Vagina (tissue), 2 donors: ENCODE data around the gene AFF3. TPM values are rescaled to one million over a fixed set of nuclear protein-coding genes. Genes with fewer than 3 reads are reported as not detected.
"Not testable (repeated sequence)": the region's sequence is repeated elsewhere in the genome, so short reads cannot be mapped to it uniquely, and the experiment has no call there.

ENCODE experiments used
- DNase-seq, 2 donors: peaks; one replicate each; pipeline ENCODE4 v3.0.0-alpha.2; 2017; ENCODE audit errors: extremely low spot score in 2 of 2
- H3K27ac ChIP-seq: fragments of 200-600 bp; sonication (generic); one replicate; pipeline ENCODE4 v1.5.1; 2019
- H3K27me3 ChIP-seq: fragments of 200-600 bp; sonication (generic); one replicate; pipeline ENCODE4 v1.5.1; 2019
- H3K36me3 ChIP-seq, 2 donors: fragments of 200-600 bp; sonication (generic); one replicate each; pipeline ENCODE4 v1.5.1; 2017 to 2019
- H3K4me1 ChIP-seq: fragments of 200-600 bp; sonication (generic); one replicate; pipeline ENCODE4 v1.5.1; 2019
- H3K4me3 ChIP-seq, 2 donors: fragments of 200-600 bp; sonication (generic); 1 replicate in 1 of 2; 2 replicates in 1 of 2; pipeline ENCODE4 v1.5.1; 2016 to 2019
- H3K9me3 ChIP-seq: fragments of 200-600 bp; sonication (generic); one replicate; pipeline ENCODE4 v1.5.1; 2019
- POLR2A ChIP-seq, 2 donors: fragments of 450-650 bp; IDR thresholded peaks; one replicate each; pipeline ENCODE4 v1.6.1; 2017; ENCODE audit warnings: antibody characterized with exemption in 2 of 2, mild to moderate bottlenecking in 2 of 2, moderate library complexity in 2 of 2
- POLR2AphosphoS5 ChIP-seq, 2 donors: sonication (generic); formaldehyde crosslinking; IDR thresholded peaks; one replicate each; pipeline ENCODE4 v1.9.0; 2017; ENCODE audit warnings: antibody characterized with exemption in 2 of 2, mild to moderate bottlenecking in 2 of 2, low read depth in 1 of 2; ENCODE audit not compliant: insufficient read depth in 1 of 2
- intact Hi-C: fragments of 100-400 bp; cut with DNase I; formaldehyde crosslinking; loops from one replicate; pipeline ENCODE4 v1.15.1; 2023
- total RNA-seq: library from RNA; depleted of rRNA; stranded (reverse); fragments of >200 nt; gene quantifications from one replicate; pipeline ENCODE4 v1.2.3, GENCODE V29; 2016
- TF ChIP-seq, protein P1 (sequence below), 3 experiments: fragments of 450-650 bp in 2 of 3; fragments of 200-600 bp in 1 of 3; sonication (generic) in 1 of 3; IDR thresholded peaks; one replicate each; pipeline ENCODE4 v1.5.1; 2017 to 2019; ENCODE audit warnings: antibody characterized with exemption in 3 of 3, mild to moderate bottlenecking in 2 of 3, moderate library complexity in 2 of 3

The AFF3 gene
- total RNA-seq, 1 donor from 2014 or later, result 7.6 TPM

DNA sequence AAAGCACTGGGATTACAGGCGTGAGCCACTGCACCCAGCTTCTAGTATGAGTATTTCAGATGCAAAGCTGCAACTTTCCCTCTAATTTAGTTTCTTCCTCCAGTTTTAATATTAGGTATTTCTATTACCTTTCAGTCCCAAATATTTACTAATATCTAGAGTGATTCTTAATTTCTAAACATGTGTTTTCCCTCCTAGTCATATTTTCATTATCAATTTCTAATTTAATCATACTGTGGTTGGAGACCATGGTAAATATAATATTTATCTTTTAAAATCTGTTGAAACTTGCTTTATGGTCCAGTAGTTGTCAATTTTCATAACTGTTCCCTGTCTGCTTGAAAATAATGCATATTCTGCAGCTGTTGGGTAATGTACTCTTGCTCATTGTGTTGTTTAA is 406.6 kb downstream of the AFF3 start:
- no peaks in the 10 kb centered on the region for H3K27me3 ChIP-seq
- no peak overlapping the region for H3K4me3 ChIP-seq
- intact Hi-C loops, result no loop called here
- H3K4me1 ChIP-seq, result no peaks in the 10 kb centered on the region
- no peak overlapping the region for H3K27ac ChIP-seq
- TF ChIP-seq POLR2AphosphoS5 (IDR thresholded peaks at IDR 0.05; ENCODE audit: insufficient read depth in 1 of 2, low read depth in 1 of 2), result no peak
- no peak for TF ChIP-seq POLR2A (IDR thresholded peaks at IDR 0.05)
- TF ChIP-seq, protein P1, sequence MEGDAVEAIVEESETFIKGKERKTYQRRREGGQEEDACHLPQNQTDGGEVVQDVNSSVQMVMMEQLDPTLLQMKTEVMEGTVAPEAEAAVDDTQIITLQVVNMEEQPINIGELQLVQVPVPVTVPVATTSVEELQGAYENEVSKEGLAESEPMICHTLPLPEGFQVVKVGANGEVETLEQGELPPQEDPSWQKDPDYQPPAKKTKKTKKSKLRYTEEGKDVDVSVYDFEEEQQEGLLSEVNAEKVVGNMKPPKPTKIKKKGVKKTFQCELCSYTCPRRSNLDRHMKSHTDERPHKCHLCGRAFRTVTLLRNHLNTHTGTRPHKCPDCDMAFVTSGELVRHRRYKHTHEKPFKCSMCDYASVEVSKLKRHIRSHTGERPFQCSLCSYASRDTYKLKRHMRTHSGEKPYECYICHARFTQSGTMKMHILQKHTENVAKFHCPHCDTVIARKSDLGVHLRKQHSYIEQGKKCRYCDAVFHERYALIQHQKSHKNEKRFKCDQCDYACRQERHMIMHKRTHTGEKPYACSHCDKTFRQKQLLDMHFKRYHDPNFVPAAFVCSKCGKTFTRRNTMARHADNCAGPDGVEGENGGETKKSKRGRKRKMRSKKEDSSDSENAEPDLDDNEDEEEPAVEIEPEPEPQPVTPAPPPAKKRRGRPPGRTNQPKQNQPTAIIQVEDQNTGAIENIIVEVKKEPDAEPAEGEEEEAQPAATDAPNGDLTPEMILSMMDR (IDR thresholded peaks at IDR 0.05), result no peak
- DNase-seq, result no peak
- H3K9me3 ChIP-seq, result no peaks in the 10 kb centered on the region
- no peaks in the 10 kb centered on the region for H3K36me3 ChIP-seq

DNA sequence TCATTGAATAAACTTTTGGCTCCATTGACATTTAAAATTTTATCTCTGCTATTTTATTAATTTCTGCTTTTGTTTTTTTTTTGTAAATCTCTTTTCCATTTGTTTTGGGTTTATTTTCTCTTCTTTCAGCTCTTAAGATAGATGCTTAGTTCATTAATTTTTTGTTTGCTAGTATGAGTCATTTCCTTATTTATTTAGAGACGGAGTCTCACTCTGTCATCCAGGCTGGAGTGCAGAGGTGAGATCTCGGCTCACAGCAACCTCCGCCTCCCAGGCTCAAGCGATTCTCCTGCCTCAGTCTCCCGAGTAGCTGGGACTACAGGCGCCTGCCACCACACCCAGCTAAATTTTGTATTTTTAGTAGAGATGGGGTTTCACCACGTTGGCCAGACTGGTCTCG is 407.1 kb downstream of the AFF3 start:
- intact Hi-C loops, H3K27me3 ChIP-seq, H3K27ac ChIP-seq, H3K4me3 ChIP-seq, H3K36me3 ChIP-seq, DNase-seq, H3K4me1 ChIP-seq, H3K9me3 ChIP-seq: not testable (repeated sequence)

DNA sequence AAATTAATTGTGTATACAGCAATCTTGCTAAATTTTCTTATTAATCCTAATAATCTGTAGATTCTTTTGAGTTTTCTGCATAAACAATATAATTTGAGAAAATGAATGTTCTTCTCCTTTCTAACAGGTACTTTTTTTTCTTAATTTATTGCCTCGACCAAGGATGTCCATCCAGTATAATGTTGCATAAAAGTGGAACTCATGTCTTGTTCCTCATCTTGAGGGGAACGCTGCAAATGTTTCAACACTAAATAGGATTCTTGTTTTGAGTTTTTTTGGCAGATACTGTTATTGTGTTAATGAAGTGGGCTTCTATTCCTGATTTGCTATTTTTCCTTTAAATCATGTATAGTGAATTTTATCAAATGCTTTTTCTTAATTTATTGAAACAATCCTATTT is 408.2 kb downstream of the AFF3 start:
- Histone ChIP-seq H3K4me3 (no peak overlapping the region), H3K36me3 (no peaks in the 10 kb centered on the region), H3K4me1 (no peaks in the 10 kb centered on the region), H3K9me3 (no peaks in the 10 kb centered on the region), H3K27me3 (no peaks in the 10 kb centered on the region), H3K27ac (no peak overlapping the region)
- intact Hi-C loops, result no loop called here
- DNase-seq, result no peak
- no peak for TF ChIP-seq POLR2A (IDR thresholded peaks at IDR 0.05)
- TF ChIP-seq, protein P1 (IDR thresholded peaks at IDR 0.05), result no peak
- no peak for TF ChIP-seq POLR2AphosphoS5 (IDR thresholded peaks at IDR 0.05; ENCODE audit: insufficient read depth in 1 of 2, low read depth in 1 of 2)

DNA sequence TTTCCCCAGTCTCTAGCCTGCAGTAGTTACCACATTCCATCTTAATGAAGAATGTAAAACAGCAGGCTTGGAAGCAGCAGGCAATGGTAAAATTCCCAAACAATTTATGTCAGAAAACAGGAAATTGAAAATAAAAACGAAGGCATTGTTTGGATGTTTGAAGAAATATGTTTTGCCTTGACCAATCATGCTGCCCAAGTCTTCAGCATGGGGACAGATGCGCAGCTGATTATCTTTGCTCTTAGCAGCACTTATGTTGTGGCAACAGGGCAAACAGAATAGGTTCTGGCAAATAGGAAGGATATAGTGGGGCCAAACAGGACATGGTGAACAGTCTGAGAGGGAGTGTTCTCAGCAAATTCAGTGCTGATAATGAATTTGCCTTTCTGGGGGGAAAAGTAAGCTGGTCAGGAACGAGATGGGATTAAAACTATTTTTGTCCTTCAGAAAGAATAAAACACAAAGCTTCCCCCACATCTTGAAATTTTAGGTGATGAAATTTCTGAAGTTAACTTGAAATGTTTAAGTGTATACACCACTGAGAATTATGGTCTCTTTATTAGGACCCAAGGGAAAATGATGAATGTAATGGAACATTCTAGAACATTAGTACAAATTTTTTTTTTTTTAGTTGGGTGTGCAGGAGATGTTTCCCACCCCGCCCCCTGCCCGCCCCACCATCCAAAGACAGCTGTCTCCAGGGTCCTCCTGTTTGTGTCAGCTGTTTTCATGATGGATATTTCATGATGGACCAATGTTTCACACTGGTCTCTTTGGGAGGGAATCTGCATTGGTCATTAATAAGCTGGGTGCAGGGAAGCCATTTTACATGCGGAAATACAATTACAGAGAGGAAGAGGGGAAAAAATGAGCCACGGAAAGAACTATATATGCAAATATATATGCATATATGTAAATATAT is 413.0 kb downstream of the AFF3 start:
- no peaks in the 10 kb centered on the region for H3K27me3 ChIP-seq
- no peak for DNase-seq
- H3K4me3 ChIP-seq, result no peak overlapping the region
- H3K27ac ChIP-seq, result no peak overlapping the region
- no peaks in the 10 kb centered on the region for H3K9me3 ChIP-seq
- H3K4me1 ChIP-seq, result peaks cover 12% of the 10 kb centered on the region
- intact Hi-C loops, result no loop called here
- H3K36me3 ChIP-seq, result no peaks in the 10 kb centered on the region
- no peak for TF ChIP-seq POLR2AphosphoS5 (IDR thresholded peaks at IDR 0.05; ENCODE audit: insufficient read depth in 1 of 2, low read depth in 1 of 2)
- TF ChIP-seq POLR2A (IDR thresholded peaks at IDR 0.05), result no peak
- TF ChIP-seq, protein P1 (IDR thresholded peaks at IDR 0.05), result no peak

DNA sequence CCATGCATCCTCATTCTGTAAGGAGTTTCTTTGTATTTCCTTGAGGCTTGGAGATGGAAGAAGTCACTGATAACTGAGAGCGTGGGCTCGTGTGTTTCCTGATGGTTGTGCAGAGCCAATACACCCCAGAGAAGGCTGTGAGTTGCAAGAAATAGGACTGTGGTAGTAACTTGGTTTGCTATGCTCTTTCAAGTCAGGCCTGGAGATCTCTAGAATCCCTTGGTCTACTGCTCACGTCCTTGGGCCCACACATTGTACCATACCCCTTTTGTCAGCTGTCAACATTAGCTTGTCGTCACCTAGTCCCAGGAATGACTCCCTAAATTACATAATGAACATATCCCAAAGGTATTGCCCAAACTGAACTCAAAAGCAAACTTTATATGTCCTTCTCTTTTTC is 414.2 kb downstream of the AFF3 start:
- H3K27ac ChIP-seq, result no peak overlapping the region
- no peak for DNase-seq
- no peaks in the 10 kb centered on the region for H3K27me3 ChIP-seq
- H3K4me3 ChIP-seq, result no peak overlapping the region
- H3K9me3 ChIP-seq, result no peaks in the 10 kb centered on the region
- H3K36me3 ChIP-seq, result no peaks in the 10 kb centered on the region
- TF ChIP-seq, protein P1 (IDR thresholded peaks at IDR 0.05), result no peak
- TF ChIP-seq POLR2A (IDR thresholded peaks at IDR 0.05) (no peak), POLR2AphosphoS5 (IDR thresholded peaks at IDR 0.05; ENCODE audit: insufficient read depth in 1 of 2, low read depth in 1 of 2) (no peak)
- intact Hi-C loops, result no loop called here
- H3K4me1 ChIP-seq, result peaks cover 12% of the 10 kb centered on the region
